Mammary epithelial cell (primary cell): ENCODE results near the gene PDS5A.

Experiments
- EZH2 ChIP-seq: IDR thresholded peaks from 2 replicates; pipeline ENCODE4 v1.6.1; 2012; ENCODE audit warnings: low read length, inconsistent platforms, borderline replicate concordance
- TF ChIP-seq, protein P1 (sequence below), 2 donors: IDR thresholded peaks in 1 of 2; conservative IDR thresholded peaks in 1 of 2; 2 replicates each; pipeline ENCODE4 v1.5.1; 2011 to 2012; ENCODE audit warnings: inconsistent platforms in 2 of 2, low read length in 2 of 2, mild to moderate bottlenecking in 2 of 2, control low read depth in 1 of 2, low read depth in 1 of 2; ENCODE audit not compliant: insufficient read depth in 1 of 2; ENCODE audit errors: extremely low read depth in 1 of 2

- TF ChIP-seq, protein P1, sequence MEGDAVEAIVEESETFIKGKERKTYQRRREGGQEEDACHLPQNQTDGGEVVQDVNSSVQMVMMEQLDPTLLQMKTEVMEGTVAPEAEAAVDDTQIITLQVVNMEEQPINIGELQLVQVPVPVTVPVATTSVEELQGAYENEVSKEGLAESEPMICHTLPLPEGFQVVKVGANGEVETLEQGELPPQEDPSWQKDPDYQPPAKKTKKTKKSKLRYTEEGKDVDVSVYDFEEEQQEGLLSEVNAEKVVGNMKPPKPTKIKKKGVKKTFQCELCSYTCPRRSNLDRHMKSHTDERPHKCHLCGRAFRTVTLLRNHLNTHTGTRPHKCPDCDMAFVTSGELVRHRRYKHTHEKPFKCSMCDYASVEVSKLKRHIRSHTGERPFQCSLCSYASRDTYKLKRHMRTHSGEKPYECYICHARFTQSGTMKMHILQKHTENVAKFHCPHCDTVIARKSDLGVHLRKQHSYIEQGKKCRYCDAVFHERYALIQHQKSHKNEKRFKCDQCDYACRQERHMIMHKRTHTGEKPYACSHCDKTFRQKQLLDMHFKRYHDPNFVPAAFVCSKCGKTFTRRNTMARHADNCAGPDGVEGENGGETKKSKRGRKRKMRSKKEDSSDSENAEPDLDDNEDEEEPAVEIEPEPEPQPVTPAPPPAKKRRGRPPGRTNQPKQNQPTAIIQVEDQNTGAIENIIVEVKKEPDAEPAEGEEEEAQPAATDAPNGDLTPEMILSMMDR (conservative IDR thresholded peaks at IDR 0.05 in 1 of 2, IDR thresholded peaks at IDR 0.05 in 1 of 2; ENCODE audit: extremely low read depth in 1 of 2, insufficient read depth in 1 of 2, low read depth in 1 of 2, low read length in 2 of 2): no peak
- TF ChIP-seq EZH2: no peak
Observed at GRCh38 chr4:39792529-39792928, 185.2 kb downstream of the PDS5A start.
